Upper lobe of left lung (tissue), 6 donors: ENCODE data around the gene SALL2. TPM values are rescaled to one million over a fixed set of nuclear protein-coding genes. Genes with fewer than 3 reads are reported as not detected.

Source experiments
- ATAC-seq, 2 donors: fragments of 200-7000 bp; cut with Tn5 transposase; one replicate each; pipeline ENCODE4 v1.9.1; 2022; ENCODE audit warnings: mild to moderate bottlenecking in 2 of 2, moderate library complexity in 2 of 2; ENCODE audit not compliant: low FRiP score in 2 of 2
- DNase-seq, 2 donors: peaks; one replicate each; pipeline ENCODE4 v3.0.0-alpha.2; 2019 to 2020
- H3K27ac ChIP-seq, 4 donors: fragments of 200-600 bp; sonication (generic); one replicate each; pipeline ENCODE4 v1.5.1; 2016 to 2019
- H3K27me3 ChIP-seq, 4 donors: fragments of 200-600 bp; sonication (generic); one replicate each; pipeline ENCODE4 v1.5.1; 2017 to 2019
- H3K36me3 ChIP-seq, 4 donors: fragments of 200-600 bp; sonication (generic); one replicate each; pipeline ENCODE4 v1.5.1; 2016 to 2019
- H3K4me1 ChIP-seq, 4 donors: fragments of 200-600 bp; sonication (generic); one replicate each; pipeline ENCODE4 v1.5.1; 2018 to 2019
- H3K4me3 ChIP-seq, 4 donors: fragments of 200-600 bp; sonication (generic); one replicate each; pipeline ENCODE4 v1.5.1; 2017 to 2019; ENCODE audit warnings: mild to moderate bottlenecking in 2 of 4, moderate library complexity in 1 of 4
- H3K9me3 ChIP-seq, 4 donors: fragments of 200-600 bp; sonication (generic); one replicate each; pipeline ENCODE4 v1.5.1; 2018 to 2019
- CTCF ChIP-seq, 6 experiments: fragments of 450-650 bp in 4 of 6; fragments of 200-600 bp in 2 of 6; sonication (generic) in 2 of 6; IDR thresholded peaks; one replicate each; pipeline ENCODE4 v1.5.1; 2016 to 2019; ENCODE audit warnings: antibody characterized with exemption in 6 of 6
- EP300 ChIP-seq, 4 donors: sonication (generic); formaldehyde crosslinking; IDR thresholded peaks; one replicate each; pipeline ENCODE4 v1.5.1; 2017; ENCODE audit warnings: antibody characterized with exemption in 4 of 4, control low read depth in 2 of 4
- POLR2A ChIP-seq, 4 donors: fragments of 450-650 bp; IDR thresholded peaks; one replicate each; pipeline ENCODE4 v1.5.1; 2016 to 2017; ENCODE audit warnings: antibody characterized with exemption in 4 of 4, mild to moderate bottlenecking in 2 of 4
- POLR2AphosphoS5 ChIP-seq, 2 donors: sonication (generic); formaldehyde crosslinking; IDR thresholded peaks; one replicate each; pipeline ENCODE4 v1.5.1; 2017; ENCODE audit warnings: antibody characterized with exemption in 2 of 2
- WGBS, 2 donors: methylation state at CpG; one replicate each; pipeline ENCODE4 v1.1.5; 2017 to 2018; 5-methylcytosine and 5-hydroxymethylcytosine counted together
- total RNA-seq, 6 donors: library from RNA; depleted of rRNA in 4 of 6; stranded (reverse); fragments of >200 nt in 4 of 6; gene quantifications; one replicate each; pipeline versions ENCODE4 v1.1.0 to v1.2.1, GENCODE V29; 2016 to 2021
- donor health status: DM: no; HTN: no; CAD: no; lungs with moderate emphysema.
- donor health status: DM: no; HTN: yes; CAD: no; lungs with severe emphysema.

SALL2 gene
- total RNA-seq, 6 donors from 2014 or later: 5.5 to 12.2 (median 8.0) TPM

- no peaks in the 10 kb centered on the region for H3K27me3 ChIP-seq
- no peak overlapping the region for H3K27ac ChIP-seq
- ATAC-seq: no peak
- H3K4me1 ChIP-seq: peaks cover 13 to 31% (median 19%) of the 10 kb centered on the region in 4 donors
- H3K4me3 ChIP-seq: no peak overlapping the region
- peaks cover 0 to 33% (median 20%) of the 10 kb centered on the region in 4 donors for H3K36me3 ChIP-seq
- WGBS, 2 donors: 93 to 98% methylated on average over 2 of the region's 2 CpGs
- no peaks in the 10 kb centered on the region for H3K9me3 ChIP-seq
- DNase-seq: no peak
- TF ChIP-seq POLR2A (IDR thresholded peaks at IDR 0.05) (no peak), POLR2AphosphoS5 (IDR thresholded peaks at IDR 0.05) (no peak), EP300 (IDR thresholded peaks at IDR 0.05) (no peak), CTCF (IDR thresholded peaks at IDR 0.05) (no peak)
Measured at GRCh38 chr14:21506557-21506956, 19.6 kb downstream of the SALL2 start.

- Histone ChIP-seq H3K27me3 (no peaks in the 10 kb centered on the region), H3K9me3 (no peaks in the 10 kb centered on the region), H3K27ac (no peak overlapping the region), H3K4me3 (no peak overlapping the region), H3K36me3 (peaks cover 0 to 46% (median 31%) of the 10 kb centered on the region in 4 donors), H3K4me1 (peaks cover 10 to 23% (median 15%) of the 10 kb centered on the region in 4 donors)
- DNase-seq (no peak), ATAC-seq (no peak)
- TF ChIP-seq CTCF (IDR thresholded peaks at IDR 0.05) (no peak), POLR2AphosphoS5 (IDR thresholded peaks at IDR 0.05) (no peak), EP300 (IDR thresholded peaks at IDR 0.05) (no peak), POLR2A (IDR thresholded peaks at IDR 0.05) (no peak)
Measured at GRCh38 chr14:21505012-21505553, 21.1 kb downstream of the SALL2 start.

GRCh38 chr14:21503376-21503775 is 22.8 kb downstream of the SALL2 start:
- H3K36me3 ChIP-seq: peaks cover 9 to 62% (median 45%) of the 10 kb centered on the region in 4 donors
- peaks cover 0 to 8% (median 2%) of the 10 kb centered on the region in 4 donors for H3K4me1 ChIP-seq
- H3K9me3 ChIP-seq: no peaks in the 10 kb centered on the region
- TF ChIP-seq CTCF (IDR thresholded peaks at IDR 0.05) (no peak), POLR2AphosphoS5 (IDR thresholded peaks at IDR 0.05) (no peak), EP300 (IDR thresholded peaks at IDR 0.05) (no peak), POLR2A (IDR thresholded peaks at IDR 0.05) (no peak)
- no peak overlapping the region for H3K27ac ChIP-seq
- DNase-seq (no peak), ATAC-seq (no peak)
- no peaks in the 10 kb centered on the region for H3K27me3 ChIP-seq
- H3K4me3 ChIP-seq: no peak overlapping the region
- 90 to 98% methylated on average over 3 of the region's 4 CpGs for WGBS, 2 donors

GRCh38 chr14:21501568-21501967 is 24.6 kb downstream of the SALL2 start:
- TF ChIP-seq POLR2A (IDR thresholded peaks at IDR 0.05): no peak
- no peak for TF ChIP-seq POLR2AphosphoS5 (IDR thresholded peaks at IDR 0.05)
- TF ChIP-seq EP300 (IDR thresholded peaks at IDR 0.05): no peak
- no peak for TF ChIP-seq CTCF (IDR thresholded peaks at IDR 0.05)
- DNase-seq: no peak
- H3K27ac ChIP-seq: no peak overlapping the region
- H3K4me3 ChIP-seq: no peak overlapping the region
- peaks cover 9 to 69% (median 59%) of the 10 kb centered on the region in 4 donors for H3K36me3 ChIP-seq
- no peaks in the 10 kb centered on the region for H3K27me3 ChIP-seq
- WGBS, 2 donors: 92 to 95% methylated on average over 5 of the region's 5 CpGs
- H3K9me3 ChIP-seq: no peaks in the 10 kb centered on the region
- peaks cover 0 to 8% (median 0%) of the 10 kb centered on the region in 4 donors for H3K4me1 ChIP-seq
- no peak for ATAC-seq
